Measurements from ENCODE around the gene CRACR2A. TPM values are rescaled to one million over a fixed set of nuclear protein-coding genes. Genes with fewer than 3 reads are reported as not detected.

The CRACR2A gene
- total and polyA plus RNA-seq, 2 donors from 2014 or later = 0.22 to 6.1 TPM

DNA sequence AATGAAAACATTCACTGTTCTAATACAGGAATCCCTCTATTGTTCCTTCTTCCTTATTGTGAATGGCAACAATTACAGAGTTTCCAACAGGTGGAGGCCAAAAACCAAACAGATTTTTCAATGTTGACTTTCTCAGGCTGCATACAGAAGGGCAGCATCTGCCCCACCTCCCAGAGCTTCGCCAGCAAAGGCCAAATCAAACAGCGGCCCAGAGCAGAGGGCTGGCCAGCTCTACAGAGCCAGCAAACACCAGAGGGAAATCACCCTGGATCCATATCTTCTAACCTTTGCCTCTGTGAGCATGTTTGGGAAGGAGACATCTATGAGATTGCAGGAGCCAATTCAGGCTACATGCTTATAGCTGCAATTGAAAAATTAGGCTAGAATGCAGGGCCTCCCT, 4.4 kb upstream of the CRACR2A start:
- no peaks in the 10 kb centered on the region for H3K27me3 ChIP-seq (ENCODE audit: control insufficient read depth, insufficient read depth, low read length)
- FAIRE-seq (no peak), DNase-seq (no peak)
- H3K27ac ChIP-seq (ENCODE audit: low read depth in 2 of 2, low read length in 2 of 2) = no peak overlapping the region
- no peak overlapping the region for H3K9ac ChIP-seq (ENCODE audit: low read length in 3 of 3)
- intact Hi-C loops (cut with DNase I) = no loop called here
- H3K4me3 ChIP-seq (ENCODE audit: low read length in 3 of 3) = no peak overlapping the region
- no peaks in the 10 kb centered on the region for H3K36me3 ChIP-seq (ENCODE audit: control insufficient read depth in 2 of 3, insufficient read depth in 3 of 3, low read length in 3 of 3)
- H3K9me3 ChIP-seq (ENCODE audit: control insufficient read depth in 2 of 3, insufficient read depth in 1 of 3, low read length in 3 of 3) = no peaks in the 10 kb centered on the region
- peaks cover 0 to 4% (median 0%) of the 10 kb centered on the region in 3 donors for H3K4me1 ChIP-seq (ENCODE audit: control insufficient read depth in 2 of 3, insufficient read depth in 2 of 3, low read depth in 1 of 3, low read length in 3 of 3)
- TF ChIP-seq CTCF (IDR thresholded peaks at IDR 0.05; ENCODE audit: borderline replicate concordance, extremely low read depth, insufficient read depth) = no peak

GRCh38 chr12:3755898-3756297, 3.0 kb upstream of the CRACR2A start:
- DNase-seq (no peak), FAIRE-seq (no peak)
- Histone ChIP-seq H3K9me3 (ENCODE audit: control insufficient read depth in 2 of 3, insufficient read depth in 1 of 3, low read length in 3 of 3) (no peaks in the 10 kb centered on the region), H3K27ac (ENCODE audit: low read depth in 2 of 2, low read length in 2 of 2) (no peak overlapping the region), H3K4me3 (ENCODE audit: low read length in 3 of 3) (no peak overlapping the region), H3K27me3 (ENCODE audit: control insufficient read depth, insufficient read depth, low read length) (no peaks in the 10 kb centered on the region), H3K36me3 (ENCODE audit: control insufficient read depth in 2 of 3, insufficient read depth in 3 of 3, low read length in 3 of 3) (no peaks in the 10 kb centered on the region), H3K9ac (ENCODE audit: low read length in 3 of 3) (no peak overlapping the region), H3K4me1 (ENCODE audit: control insufficient read depth in 2 of 3, insufficient read depth in 2 of 3, low read depth in 1 of 3, low read length in 3 of 3) (peaks cover 0 to 4% (median 0%) of the 10 kb centered on the region in 3 donors)
- no peak for TF ChIP-seq CTCF (IDR thresholded peaks at IDR 0.05; ENCODE audit: borderline replicate concordance, extremely low read depth, insufficient read depth)
- intact Hi-C loops (cut with DNase I) = no loop called here

DNA sequence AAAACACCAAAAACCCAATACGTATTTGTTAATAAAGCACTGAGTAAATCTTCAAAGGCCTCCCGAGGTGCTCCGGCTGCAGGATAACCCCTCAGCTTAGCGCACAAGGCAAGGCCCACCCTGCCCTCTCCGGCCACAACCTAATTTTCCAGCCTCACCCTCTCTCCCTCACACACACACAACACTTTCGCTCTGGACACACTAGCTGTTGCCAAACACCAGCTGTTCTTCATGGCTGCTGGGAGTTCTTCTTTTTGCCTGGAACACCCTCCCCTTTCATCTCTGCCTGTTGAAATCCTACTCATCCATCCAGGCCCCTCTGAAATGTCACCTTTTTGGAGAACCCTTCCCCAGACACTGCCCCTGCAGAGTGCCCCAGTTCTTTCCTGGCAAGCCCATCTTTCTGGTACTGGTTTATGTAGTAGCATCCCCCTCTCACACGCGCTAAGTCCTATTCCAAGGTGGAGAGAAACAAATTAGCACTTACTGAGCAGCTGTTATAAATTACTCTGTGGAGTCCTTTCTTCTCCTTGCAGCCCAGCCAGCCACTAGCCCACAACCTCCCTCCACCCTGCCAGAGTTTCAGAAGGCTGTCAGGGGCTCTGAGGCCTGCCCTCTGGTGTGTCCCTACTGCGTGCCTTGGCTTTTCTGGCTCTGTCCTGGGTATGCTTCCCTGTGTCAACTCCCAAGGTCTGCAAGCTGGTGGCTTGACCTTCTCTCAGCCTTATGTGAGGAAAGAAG, 805 bp upstream of the CRACR2A start:
- H3K9ac ChIP-seq (ENCODE audit: low read length in 3 of 3) = no peak overlapping the region

More for the DNA sequence above, 805 bp upstream of the CRACR2A start:
- H3K36me3 ChIP-seq (ENCODE audit: control insufficient read depth in 2 of 3, insufficient read depth in 3 of 3, low read length in 3 of 3) = no peaks in the 10 kb centered on the region
- no peaks in the 10 kb centered on the region for H3K9me3 ChIP-seq (ENCODE audit: control insufficient read depth in 2 of 3, insufficient read depth in 1 of 3, low read length in 3 of 3)
- peaks cover 0 to 4% (median 0%) of the 10 kb centered on the region in 3 donors for H3K4me1 ChIP-seq (ENCODE audit: control insufficient read depth in 2 of 3, insufficient read depth in 2 of 3, low read depth in 1 of 3, low read length in 3 of 3)
- DNase-seq (peak in 2 of 5 donors; percentile 22 to 57), FAIRE-seq (no peak)
- intact Hi-C loops (cut with DNase I) = no loop called here
- no peak for TF ChIP-seq CTCF (IDR thresholded peaks at IDR 0.05; ENCODE audit: borderline replicate concordance, extremely low read depth, insufficient read depth)
- H3K27ac ChIP-seq (ENCODE audit: low read depth in 2 of 2, low read length in 2 of 2) = no peak overlapping the region
- peak overlapping the region in 1 of 3 donors; percentile 57 for H3K4me3 ChIP-seq (ENCODE audit: low read length in 3 of 3)
- no peaks in the 10 kb centered on the region for H3K27me3 ChIP-seq (ENCODE audit: control insufficient read depth, insufficient read depth, low read length)
